DND-41 (cell line): ENCODE data around the gene FHOD3.

ENCODE experiments used
- CTCF ChIP-seq: IDR thresholded peaks from 2 replicates; pipeline ENCODE4 v1.5.1; 2012; ENCODE audit warnings: borderline replicate concordance, low read length, moderate library complexity, mild to moderate bottlenecking; ENCODE audit not compliant: poor library complexity, severe bottlenecking; ENCODE audit errors: extremely low read depth
- EZH2 ChIP-seq: IDR thresholded peaks from 3 replicates; pipeline ENCODE4 v1.6.1; 2012; ENCODE audit warnings: borderline replicate concordance, low read depth, mild to moderate bottlenecking, moderate library complexity, low read length, inconsistent platforms; ENCODE audit not compliant: severe bottlenecking

GRCh38 chr18:36610661-36611060 is 313.1 kb downstream of the FHOD3 start:
- TF ChIP-seq CTCF = no peak
- no peak for TF ChIP-seq EZH2
